Measurements from ENCODE around the gene CSF1R.

Gene CSF1R

GRCh38 chr5:150065346-150065745 lies 21.0 kb downstream of the CSF1R start:
- peak; percentile 44 for DNase-seq (ENCODE audit: low read depth)
- no peak for TF ChIP-seq CTCF (conservative IDR thresholded peaks at IDR 0.05; ENCODE audit: low read length)
- no peak overlapping the region for H3K4me3 ChIP-seq (ENCODE audit: low read length)

- H3K4me3 ChIP-seq (ENCODE audit: low read length), result no peak overlapping the region
- DNase-seq (ENCODE audit: low read depth), result no peak
- TF ChIP-seq CTCF (conservative IDR thresholded peaks at IDR 0.05; ENCODE audit: low read length), result no peak
Observed at GRCh38 chr5:150064681-150065220, 21.6 kb downstream of the CSF1R start.

- DNase-seq (ENCODE audit: low read depth), result no peak
- no peak for TF ChIP-seq CTCF (conservative IDR thresholded peaks at IDR 0.05; ENCODE audit: low read length)
- no peak overlapping the region for H3K4me3 ChIP-seq (ENCODE audit: low read length)
Observed at GRCh38 chr5:150063638-150064037, 22.7 kb downstream of the CSF1R start.

- no peak overlapping the region for H3K4me3 ChIP-seq (ENCODE audit: low read length)
- TF ChIP-seq CTCF (conservative IDR thresholded peaks at IDR 0.05; ENCODE audit: low read length), result no peak
- DNase-seq (ENCODE audit: low read depth), result no peak
Observed at GRCh38 chr5:150062216-150062922, 24.0 kb downstream of the CSF1R start.

- TF ChIP-seq CTCF (conservative IDR thresholded peaks at IDR 0.05; ENCODE audit: low read length), result no peak
- H3K4me3 ChIP-seq (ENCODE audit: low read length), result no peak overlapping the region
- DNase-seq (ENCODE audit: low read depth), result no peak
Observed at GRCh38 chr5:150061538-150061995, 24.8 kb downstream of the CSF1R start.

- no peak for TF ChIP-seq CTCF (conservative IDR thresholded peaks at IDR 0.05; ENCODE audit: low read length)
- no peak for DNase-seq (ENCODE audit: low read depth)
- H3K4me3 ChIP-seq (ENCODE audit: low read length), result no peak overlapping the region
Observed at GRCh38 chr5:150060471-150060870, 25.9 kb downstream of the CSF1R start.

- DNase-seq (ENCODE audit: low read depth), result no peak
Observed at GRCh38 chr5:150059623-150060022, 26.7 kb downstream of the CSF1R start.

More at GRCh38 chr5:150059623-150060022, 26.7 kb downstream of the CSF1R start:
- H3K4me3 ChIP-seq (ENCODE audit: low read length), result no peak overlapping the region
- TF ChIP-seq CTCF (conservative IDR thresholded peaks at IDR 0.05; ENCODE audit: low read length), result no peak
